H1 (cell line): ENCODE measurements around the gene RAB25. TPM values are rescaled to one million over a fixed set of nuclear protein-coding genes. Genes with fewer than 3 reads are reported as not detected.

ENCODE experiments used
- ASH2L ChIP-seq: fragments of 200-600, 300-600 bp; sonication (generic); IDR thresholded peaks from one replicate; pipeline ENCODE4 v1.7.1; 2017; ENCODE audit warnings: low read length
- BCL11A ChIP-seq, 2 experiments: IDR thresholded peaks; one replicate each; pipeline ENCODE4 v1.6.1; 2011; ENCODE audit warnings: low read depth in 2 of 2, low read length in 2 of 2, mild to moderate bottlenecking in 2 of 2
- CEBPB ChIP-seq: IDR thresholded peaks from 2 replicates; pipeline ENCODE4 v1.6.1; 2012; ENCODE audit warnings: low read depth, low read length
- EP300 ChIP-seq, 2 experiments: IDR thresholded peaks; 1 replicate in 1 of 2; 2 replicates in 1 of 2; pipeline ENCODE4 v1.6.1; 2011 to 2012; ENCODE audit warnings: low read depth in 2 of 2, low read length in 2 of 2, mild to moderate bottlenecking in 2 of 2, borderline replicate concordance in 1 of 2, inconsistent platforms in 1 of 2, moderate library complexity in 1 of 2
- KDM1A ChIP-seq: fragments of 200-600, 300-600 bp; sonication (generic); IDR thresholded peaks from 2 replicates; pipeline ENCODE4 v1.7.1; 2016; ENCODE audit warnings: mild to moderate bottlenecking, low read length, borderline replicate concordance
- POLR2A ChIP-seq, 2 experiments: IDR thresholded peaks; 1 replicate in 1 of 2; 2 replicates in 1 of 2; pipeline ENCODE4 v1.6.1; 2011; ENCODE audit warnings: low read depth in 2 of 2, low read length in 2 of 2, mild to moderate bottlenecking in 2 of 2; ENCODE audit errors: control extremely low read depth in 1 of 2
- RAD21 ChIP-seq, 2 experiments: IDR thresholded peaks in 1 of 2; conservative IDR thresholded peaks in 1 of 2; 2 replicates each; pipeline ENCODE4 v1.6.1; 2011; ENCODE audit warnings: low read depth in 2 of 2, low read length in 2 of 2, improper control_type of control experiment in 1 of 2, inconsistent platforms in 1 of 2, mild to moderate bottlenecking in 1 of 2, moderate library complexity in 1 of 2
- SIX5 ChIP-seq: IDR thresholded peaks from 2 replicates; pipeline ENCODE4 v1.6.1; 2011; ENCODE audit warnings: mild to moderate bottlenecking, low read depth, low read length
- SUZ12 ChIP-seq: fragments of 200-600 bp; sonication (generic); IDR thresholded peaks from 2 replicates; pipeline ENCODE4 v1.6.1; 2012; ENCODE audit warnings: mild to moderate bottlenecking, inconsistent platforms, low read length, moderate library complexity, mixed read lengths
- TBP ChIP-seq: IDR thresholded peaks from 2 replicates; pipeline ENCODE4 v1.6.1; 2011; ENCODE audit warnings: low read depth, low read length, improper control_type of control experiment
- USF2 ChIP-seq: IDR thresholded peaks from 2 replicates; pipeline ENCODE4 v1.6.1; 2011; ENCODE audit warnings: low read length, improper control_type of control experiment
- polyA plus RNA-seq, 7 experiments: library from polyadenylated mRNA; depleted of rRNA in 3 of 7; stranded (reverse) in 5 of 7; unstranded in 2 of 7; fragments of >200 nt in 5 of 7; fragments of 200-250 nt in 2 of 7; gene quantifications; 1 replicate in 5 of 7; 2 replicates in 1 of 7; 4 replicates in 1 of 7; pipeline versions ENCODE4 v1.2.1 to v1.2.3, GENCODE V29; 2011 to 2013; ENCODE audit warnings: missing spikeins in 2 of 7, mixed read lengths in 2 of 7
- total RNA-seq: library from RNA; stranded (reverse); fragmentation: NEBNext Ultra II Directional; extraction: Animal tissue kit (Norgen Biotek cat#: 25700); gene quantifications from 2 replicates; pipeline ENCODE4 v1.2.1, GENCODE V29; 2021
- TF ChIP-seq, protein P1 (sequence below): IDR thresholded peaks from 2 replicates; pipeline ENCODE4 v1.6.1; 2011; ENCODE audit warnings: low read depth, mild to moderate bottlenecking, low read length; ENCODE audit not compliant: insufficient read depth
- TF ChIP-seq, protein P2 (sequence below): IDR thresholded peaks from 2 replicates; pipeline ENCODE4 v1.6.1; 2012; ENCODE audit warnings: low read length, inconsistent platforms

The RAB25 gene
- total and polyA plus RNA-seq, 2 of the 8 experiments (the other 6 are each of a cell fraction or from before 2014, with no cell fraction given) = 34.8 to 98.2 TPM

DNA sequence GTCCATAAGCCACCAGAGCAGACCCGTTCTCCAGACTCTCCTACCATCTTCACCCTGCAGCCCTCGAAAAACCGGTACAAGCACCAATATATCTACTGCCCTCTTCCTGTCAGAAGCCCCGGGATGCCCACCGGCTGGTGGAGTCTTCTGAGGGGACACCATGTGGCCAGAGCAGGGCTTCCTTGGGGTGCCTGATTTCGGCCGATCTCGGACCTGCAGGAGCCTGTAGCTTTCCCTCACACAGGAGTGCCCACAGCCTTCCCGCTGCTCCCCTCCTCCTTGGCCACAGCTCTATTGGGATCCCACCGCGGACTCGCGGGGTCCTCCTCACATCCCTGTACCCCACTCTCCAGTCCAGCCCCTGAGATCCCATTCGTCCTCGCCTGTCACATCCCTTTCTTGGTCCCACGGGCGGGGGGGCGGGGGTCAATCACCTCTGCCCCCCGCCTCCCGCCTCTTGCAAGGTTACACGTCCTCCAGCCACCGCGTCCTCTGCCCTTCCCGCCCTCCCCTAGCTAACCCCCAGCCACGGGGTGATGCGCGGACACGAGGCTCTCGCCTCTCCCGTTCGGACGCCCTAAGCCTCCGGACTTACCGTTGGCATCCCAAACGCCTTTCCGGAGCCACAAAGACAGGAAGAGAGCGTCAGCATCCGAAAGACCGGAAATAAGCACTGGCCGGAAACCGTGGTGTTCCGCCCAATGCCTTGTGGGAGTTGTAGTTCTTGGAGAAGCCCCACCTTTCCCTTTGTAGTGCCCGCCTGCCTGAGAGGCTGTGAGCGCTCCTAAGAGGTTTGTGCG is 40.5 kb upstream of the RAB25 start, which contains the start of gene SSR2 (continued):
- TF ChIP-seq USF2 (no peak), POLR2A (IDR thresholded peaks at IDR 0.05; ENCODE audit: control extremely low read depth in 1 of 2, low read depth in 2 of 2, low read length in 2 of 2) (peak in 1 of 2 experiments; percentile 74; a peak in 2 of 3 replicates), SIX5 (peak; percentile 88), CEBPB (no peak), TBP (no peak; the same call in 1 of the 2 replicates), EP300 (IDR thresholded peaks at IDR 0.05; ENCODE audit: borderline replicate concordance in 1 of 2, low read depth in 2 of 2, low read length in 2 of 2) (no peak), KDM1A (no peak), ASH2L (no peak), SUZ12 (no peak), RAD21 (IDR thresholded peaks at IDR 0.05 in 1 of 2, conservative IDR thresholded peaks at IDR 0.05 in 1 of 2; ENCODE audit: low read depth in 2 of 2, low read length in 2 of 2) (no peak), BCL11A (IDR thresholded peaks at IDR 0.05; ENCODE audit: low read depth in 2 of 2, low read length in 2 of 2) (no peak)
- TF ChIP-seq, protein P1, sequence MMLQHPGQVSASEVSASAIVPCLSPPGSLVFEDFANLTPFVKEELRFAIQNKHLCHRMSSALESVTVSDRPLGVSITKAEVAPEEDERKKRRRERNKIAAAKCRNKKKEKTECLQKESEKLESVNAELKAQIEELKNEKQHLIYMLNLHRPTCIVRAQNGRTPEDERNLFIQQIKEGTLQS = no peak
- TF ChIP-seq, protein P2, sequence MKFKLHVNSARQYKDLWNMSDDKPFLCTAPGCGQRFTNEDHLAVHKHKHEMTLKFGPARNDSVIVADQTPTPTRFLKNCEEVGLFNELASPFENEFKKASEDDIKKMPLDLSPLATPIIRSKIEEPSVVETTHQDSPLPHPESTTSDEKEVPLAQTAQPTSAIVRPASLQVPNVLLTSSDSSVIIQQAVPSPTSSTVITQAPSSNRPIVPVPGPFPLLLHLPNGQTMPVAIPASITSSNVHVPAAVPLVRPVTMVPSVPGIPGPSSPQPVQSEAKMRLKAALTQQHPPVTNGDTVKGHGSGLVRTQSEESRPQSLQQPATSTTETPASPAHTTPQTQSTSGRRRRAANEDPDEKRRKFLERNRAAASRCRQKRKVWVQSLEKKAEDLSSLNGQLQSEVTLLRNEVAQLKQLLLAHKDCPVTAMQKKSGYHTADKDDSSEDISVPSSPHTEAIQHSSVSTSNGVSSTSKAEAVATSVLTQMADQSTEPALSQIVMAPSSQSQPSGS = no peak
